Measurements from ENCODE around the gene PGS1. TPM values are rescaled to one million over a fixed set of nuclear protein-coding genes. Genes with fewer than 3 reads are reported as not detected.

The PGS1 gene
- total RNA-seq, 1 donor from 2014 or later: 35.6 TPM

- H3K4me1 ChIP-seq: peaks cover 59% of the 10 kb centered on the region
- H3K9me3 ChIP-seq: no peaks in the 10 kb centered on the region
- no peak for DNase-seq (ENCODE audit: extremely low spot score in 2 of 2)
- H3K27me3 ChIP-seq: no peaks in the 10 kb centered on the region
- H3K36me3 ChIP-seq: no peaks in the 10 kb centered on the region
- intact Hi-C loops (cut with DNase I): no loop called here
- peak overlapping the region; percentile 94 for H3K27ac ChIP-seq
- peak overlapping the region; percentile 57 to 81 for H3K4me3 ChIP-seq
- TF ChIP-seq CTCF (IDR thresholded peaks at IDR 0.05): no peak
- TF ChIP-seq POLR2AphosphoS5 (IDR thresholded peaks at IDR 0.05; ENCODE audit: insufficient read depth in 1 of 2, low read depth in 1 of 2): peak in 1 of 2 donors; percentile 66
Observed at GRCh38 chr17:78357177-78357586, 21.3 kb upstream of the PGS1 start.

- DNase-seq (ENCODE audit: extremely low spot score in 2 of 2): no peak
- peak overlapping the region; percentile 57 to 81 for H3K4me3 ChIP-seq
- peaks cover 55% of the 10 kb centered on the region for H3K4me1 ChIP-seq
- intact Hi-C loops (cut with DNase I): no loop called here
- H3K27ac ChIP-seq: peak overlapping the region; percentile 94
- H3K9me3 ChIP-seq: no peaks in the 10 kb centered on the region
- no peaks in the 10 kb centered on the region for H3K36me3 ChIP-seq
- H3K27me3 ChIP-seq: no peaks in the 10 kb centered on the region
- no peak for TF ChIP-seq POLR2AphosphoS5 (IDR thresholded peaks at IDR 0.05; ENCODE audit: insufficient read depth in 1 of 2, low read depth in 1 of 2)
Observed at GRCh38 chr17:78357672-78358537, 20.5 kb upstream of the PGS1 start.

GRCh38 chr17:78358538-78359320 lies 19.7 kb upstream of the PGS1 start:
- intact Hi-C loops (cut with DNase I): no loop called here
- no peaks in the 10 kb centered on the region for H3K36me3 ChIP-seq
- H3K9me3 ChIP-seq: no peaks in the 10 kb centered on the region
- peaks cover 49% of the 10 kb centered on the region for H3K4me1 ChIP-seq
- H3K4me3 ChIP-seq: peak overlapping the region; percentile 57 to 81
- no peaks in the 10 kb centered on the region for H3K27me3 ChIP-seq
- peak overlapping the region; percentile 94 for H3K27ac ChIP-seq
- TF ChIP-seq POLR2A (IDR thresholded peaks at IDR 0.05) (no peak), CTCF (IDR thresholded peaks at IDR 0.05) (no peak), POLR2AphosphoS5 (IDR thresholded peaks at IDR 0.05; ENCODE audit: insufficient read depth in 1 of 2, low read depth in 1 of 2) (peak in 1 of 2 donors; percentile 55)
- no peak for DNase-seq (ENCODE audit: extremely low spot score in 2 of 2)

GRCh38 chr17:78359321-78359996 lies 19.0 kb upstream of the PGS1 start:
- Histone ChIP-seq H3K27me3 (no peaks in the 10 kb centered on the region), H3K36me3 (no peaks in the 10 kb centered on the region), H3K27ac (peak overlapping the region; percentile 94), H3K4me3 (peak overlapping the region; percentile 57 to 81), H3K4me1 (peaks cover 41% of the 10 kb centered on the region), H3K9me3 (no peaks in the 10 kb centered on the region)
- DNase-seq (ENCODE audit: extremely low spot score in 2 of 2): no peak
- intact Hi-C loops (cut with DNase I): no loop called here
- TF ChIP-seq POLR2A (IDR thresholded peaks at IDR 0.05) (no peak), POLR2AphosphoS5 (IDR thresholded peaks at IDR 0.05; ENCODE audit: insufficient read depth in 1 of 2, low read depth in 1 of 2) (no peak), CTCF (IDR thresholded peaks at IDR 0.05) (no peak)

GRCh38 chr17:78359997-78360370 lies 18.5 kb upstream of the PGS1 start, which contains the start of gene SOCS3:
Gene SOCS3, minus strand, starts transcription at chr17:78360077. Its CDS starts 982 bp downstream, at chr17:78359095.
- TF ChIP-seq CTCF (IDR thresholded peaks at IDR 0.05) (no peak), POLR2A (IDR thresholded peaks at IDR 0.05) (peak; percentile 51 to 99), POLR2AphosphoS5 (IDR thresholded peaks at IDR 0.05; ENCODE audit: insufficient read depth in 1 of 2, low read depth in 1 of 2) (peak; percentile 80 to 82)
- H3K4me1 ChIP-seq: peaks cover 37% of the 10 kb centered on the region
- peak in 1 of 2 donors; percentile 98 for DNase-seq (ENCODE audit: extremely low spot score in 2 of 2)
- intact Hi-C loops (cut with DNase I): loop anchor here (2.0 kb wide), 1 partner anchor 45 kb away; no protein-coding TSS in a partner anchor
- no peaks in the 10 kb centered on the region for H3K27me3 ChIP-seq
- no peaks in the 10 kb centered on the region for H3K36me3 ChIP-seq
- H3K27ac ChIP-seq: peak within 1 kb of the TSS; percentile 94
- peak within 1 kb of the TSS; percentile 57 to 81 for H3K4me3 ChIP-seq
- no peaks in the 10 kb centered on the region for H3K9me3 ChIP-seq
